MM.1S (cell line): ENCODE results near the gene LNX1.

Source experiments
- DNase-seq: peaks from one replicate; pipeline ENCODE4 v3.0.0-alpha.2; 2015
- H2AFZ ChIP-seq: fragments of 300-600 bp; sonication (generic); 2 replicates; pipeline ENCODE4 v1.6.0; 2016; ENCODE audit warnings: antibody characterized with exemption, low read length
- H3F3A ChIP-seq: fragments of 300-600 bp; sonication (generic); 2 replicates; pipeline ENCODE4 v1.6.1; 2016; ENCODE audit warnings: mild to moderate bottlenecking, antibody characterized with exemption, low read length, moderate library complexity, mixed read lengths; ENCODE audit not compliant: insufficient read depth
- H3K27ac ChIP-seq: fragments of 300-600 bp; sonication (generic); 2 replicates; pipeline ENCODE4 v1.5.1; 2016; ENCODE audit warnings: mild to moderate bottlenecking, low read length
- H3K27me3 ChIP-seq: fragments of 300-600 bp; sonication (generic); replicated peaks from 2 replicates; pipeline ENCODE4 v1.6.0; 2016; ENCODE audit warnings: low read length; ENCODE audit not compliant: insufficient read depth
- H3K36me3 ChIP-seq: fragments of 300-600 bp; sonication (generic); replicated peaks from 2 replicates; pipeline ENCODE4 v1.6.1; 2016; ENCODE audit warnings: mild to moderate bottlenecking, low read length, mixed read lengths; ENCODE audit not compliant: insufficient read depth
- H3K4me1 ChIP-seq: fragments of 300-600 bp; sonication (generic); 2 replicates; pipeline ENCODE4 v1.6.1; 2016; ENCODE audit warnings: low read length, mixed read lengths
- H3K4me2 ChIP-seq: fragments of 300-600 bp; sonication (generic); 2 replicates; pipeline ENCODE4 v1.6.0; 2016; ENCODE audit warnings: low read depth, low read length
- H3K4me3 ChIP-seq: fragments of 300-600 bp; sonication (generic); 2 replicates; pipeline ENCODE4 v1.5.1; 2016; ENCODE audit warnings: low read length, mixed read lengths
- H3K79me2 ChIP-seq: fragments of 300-600 bp; sonication (generic); 2 replicates; pipeline ENCODE4 v1.6.1; 2016; ENCODE audit warnings: mixed run types, low read length, mixed read lengths
- H3K9ac ChIP-seq: fragments of 300-600 bp; sonication (generic); 2 replicates; pipeline ENCODE4 v1.6.1; 2016; ENCODE audit warnings: low read length, mixed read lengths
- H3K9me2 ChIP-seq: fragments of 300-600 bp; sonication (generic); replicated peaks from 2 replicates; pipeline ENCODE4 v1.6.1; 2016; ENCODE audit warnings: mild to moderate bottlenecking, low read length, mixed read lengths; ENCODE audit not compliant: insufficient read depth
- H3K9me3 ChIP-seq: fragments of 300-600 bp; sonication (generic); replicated peaks from 2 replicates; pipeline ENCODE4 v1.6.1; 2016; ENCODE audit warnings: mild to moderate bottlenecking, low read length, mixed read lengths; ENCODE audit not compliant: insufficient read depth
- H4K20me1 ChIP-seq: fragments of 300-600 bp; sonication (generic); 2 replicates; pipeline ENCODE4 v1.6.1; 2016; ENCODE audit warnings: mild to moderate bottlenecking, low read length, moderate library complexity, mixed read lengths; ENCODE audit not compliant: insufficient read depth
- CTCF ChIP-seq: fragments of 300-600 bp; sonication (generic); IDR thresholded peaks from 2 replicates; pipeline ENCODE4 v1.5.1; 2016; ENCODE audit warnings: antibody characterized with exemption, low read length, mixed read lengths
- EZH2 ChIP-seq: fragments of 300-600 bp; sonication (generic); optimal IDR thresholded peaks from 2 replicates; pipeline ENCODE3; 2017; ENCODE audit warnings: low read depth, mild to moderate bottlenecking, antibody characterized with exemption, low read length, mixed read lengths
- EZH2phosphoT487 ChIP-seq: fragments of 300-600 bp; sonication (generic); IDR thresholded peaks from 2 replicates; pipeline ENCODE4 v1.6.1; 2018; ENCODE audit warnings: antibody characterized with exemption, low read length

LNX1 gene

GRCh38 chr4:53576071-53576617 lies 15.1 kb downstream of the LNX1 start:
- H3K4me3 ChIP-seq, result no peak overlapping the region
- no peaks in the 10 kb centered on the region for H3K79me2 ChIP-seq
- H3K27me3 ChIP-seq, result no peaks in the 10 kb centered on the region
- no peak overlapping the region for H3K27ac ChIP-seq
- H3F3A ChIP-seq, result no peaks in the 10 kb centered on the region
- no peak overlapping the region for H2AFZ ChIP-seq
- no peaks in the 10 kb centered on the region for H3K9me2 ChIP-seq
- no peaks in the 10 kb centered on the region for H3K4me1 ChIP-seq
- no peak overlapping the region for H3K9ac ChIP-seq
- TF ChIP-seq EZH2 (no peak), CTCF (no peak), EZH2phosphoT487 (no peak)
- H4K20me1 ChIP-seq, result no peaks in the 10 kb centered on the region
- no peak overlapping the region for H3K4me2 ChIP-seq
- DNase-seq, result no peak
- H3K36me3 ChIP-seq, result no peaks in the 10 kb centered on the region
- H3K9me3 ChIP-seq, result no peaks in the 10 kb centered on the region

GRCh38 chr4:53575552-53575951 lies 15.7 kb downstream of the LNX1 start:
- H3K4me3 ChIP-seq, result no peak overlapping the region
- H3K36me3 ChIP-seq, result no peaks in the 10 kb centered on the region
- no peak overlapping the region for H3K4me2 ChIP-seq
- H3K9me2 ChIP-seq, result no peaks in the 10 kb centered on the region
- no peak for DNase-seq
- H3K4me1 ChIP-seq, result no peaks in the 10 kb centered on the region
- H3K9me3 ChIP-seq, result no peaks in the 10 kb centered on the region
- H3F3A ChIP-seq, result no peaks in the 10 kb centered on the region
- H2AFZ ChIP-seq, result no peak overlapping the region
- H3K27me3 ChIP-seq, result no peaks in the 10 kb centered on the region
- no peak overlapping the region for H3K27ac ChIP-seq
- H3K9ac ChIP-seq, result no peak overlapping the region
- TF ChIP-seq EZH2, result no peak
- no peak for TF ChIP-seq CTCF
- no peak for TF ChIP-seq EZH2phosphoT487
- H3K79me2 ChIP-seq, result no peaks in the 10 kb centered on the region
- H4K20me1 ChIP-seq, result no peaks in the 10 kb centered on the region

- H3K9me2 ChIP-seq, result no peaks in the 10 kb centered on the region
- no peak for TF ChIP-seq EZH2phosphoT487
- no peak for TF ChIP-seq CTCF
- no peak for TF ChIP-seq EZH2
- no peaks in the 10 kb centered on the region for H3K4me1 ChIP-seq
- H3K9ac ChIP-seq, result no peak overlapping the region
- no peaks in the 10 kb centered on the region for H3K36me3 ChIP-seq
- H3K79me2 ChIP-seq, result no peaks in the 10 kb centered on the region
- H3K27ac ChIP-seq, result no peak overlapping the region
- no peak for DNase-seq
- no peak overlapping the region for H3K4me2 ChIP-seq
- H3K4me3 ChIP-seq, result no peak overlapping the region
- H3F3A ChIP-seq, result no peaks in the 10 kb centered on the region
- H2AFZ ChIP-seq, result no peak overlapping the region
- H4K20me1 ChIP-seq, result no peaks in the 10 kb centered on the region
- no peaks in the 10 kb centered on the region for H3K27me3 ChIP-seq
- no peaks in the 10 kb centered on the region for H3K9me3 ChIP-seq
These were observed 16.8 kb downstream of the LNX1 start for GRCh38 chr4:53574528-53574927.
